GM19193 (cell line): ENCODE data around the gene INHBE.

ENCODE experiments used
- POLR2A ChIP-seq: IDR thresholded peaks from 4 replicates; pipeline ENCODE4 v1.6.1; 2011; ENCODE audit not compliant: insufficient read depth, insufficient read length; ENCODE audit errors: extremely low read depth

The INHBE gene

DNA sequence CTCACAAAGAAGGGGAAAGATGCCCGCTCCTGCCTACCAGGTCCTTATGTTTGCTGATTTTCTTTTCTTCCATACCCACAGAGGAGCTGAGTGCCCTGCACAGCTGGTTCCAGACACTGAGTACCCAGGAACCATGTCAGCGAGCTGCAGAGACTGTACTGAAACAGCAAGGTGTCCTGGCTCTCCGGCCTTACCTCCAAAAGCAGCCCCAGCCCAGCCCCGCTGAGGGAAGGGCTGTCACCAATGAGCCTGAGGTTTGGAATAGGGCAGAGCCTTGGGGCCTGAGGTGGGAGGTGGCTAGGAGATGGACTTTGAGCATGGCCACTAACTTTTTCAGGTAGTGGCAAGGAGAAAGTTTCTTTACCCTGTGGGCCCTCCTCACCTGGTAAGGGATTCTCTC lies 35.0 kb downstream of the INHBE start:
- TF ChIP-seq POLR2A = no peak

DNA sequence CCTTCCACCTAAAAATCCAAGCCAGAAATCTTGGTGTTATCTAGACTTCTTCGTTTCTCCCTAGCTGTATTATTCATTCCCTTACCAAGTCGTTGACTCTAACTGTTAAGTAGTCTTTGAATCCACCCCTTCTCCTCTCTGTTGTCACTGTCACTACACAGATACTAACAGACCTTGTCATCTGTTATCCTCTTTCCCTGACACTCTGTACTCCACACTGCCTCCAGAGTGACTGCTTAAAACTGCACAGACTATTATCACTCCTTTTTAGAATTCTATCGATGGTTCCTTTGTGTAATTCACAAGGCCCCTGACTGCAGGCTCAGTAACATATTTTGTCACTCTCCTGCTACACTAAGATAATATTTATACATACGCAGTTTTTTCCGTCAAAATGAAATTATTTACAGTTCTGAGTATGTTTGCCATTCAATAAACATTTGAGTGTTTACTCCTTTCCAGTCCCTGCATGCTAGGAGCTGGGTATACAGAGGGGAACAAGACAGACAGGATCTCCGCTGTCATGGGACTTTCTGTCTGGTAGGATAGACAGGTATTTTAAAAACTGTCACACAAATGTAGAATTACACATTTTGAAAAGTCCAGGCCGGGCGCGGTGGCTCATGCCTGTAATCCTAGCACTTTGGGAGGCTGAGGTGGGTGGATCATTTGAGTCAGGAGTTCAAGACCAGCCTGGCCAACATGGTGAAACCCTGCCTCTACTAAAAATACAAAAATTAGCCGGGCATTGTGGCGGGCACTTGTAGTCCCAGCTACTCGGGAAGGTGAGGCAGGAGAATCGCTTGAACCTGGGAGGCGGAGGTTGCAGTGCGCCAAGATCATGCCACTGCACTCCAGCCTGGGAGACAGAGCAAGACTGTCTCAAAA lies 36.5 kb downstream of the INHBE start:
- TF ChIP-seq POLR2A = no peak

DNA sequence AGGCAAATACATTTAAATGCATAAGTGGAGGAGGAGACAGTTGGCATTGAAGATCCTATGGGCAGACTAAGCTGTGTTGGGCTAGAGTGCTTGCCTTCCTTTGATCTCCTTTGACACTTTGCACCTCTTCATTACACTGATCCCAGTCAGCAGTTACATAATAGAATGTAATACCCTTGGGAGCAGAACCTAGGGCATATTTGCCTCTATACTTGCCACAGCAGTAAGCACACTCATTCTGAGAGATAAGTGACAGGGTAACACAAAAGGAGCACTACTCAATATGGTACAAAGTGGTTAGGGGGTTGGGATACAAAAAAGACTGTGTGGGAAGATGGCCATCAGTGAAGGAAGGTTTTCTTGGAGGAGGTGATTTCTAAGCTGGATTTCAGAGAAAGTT lies 41.7 kb downstream of the INHBE start:
- TF ChIP-seq POLR2A = no peak

DNA sequence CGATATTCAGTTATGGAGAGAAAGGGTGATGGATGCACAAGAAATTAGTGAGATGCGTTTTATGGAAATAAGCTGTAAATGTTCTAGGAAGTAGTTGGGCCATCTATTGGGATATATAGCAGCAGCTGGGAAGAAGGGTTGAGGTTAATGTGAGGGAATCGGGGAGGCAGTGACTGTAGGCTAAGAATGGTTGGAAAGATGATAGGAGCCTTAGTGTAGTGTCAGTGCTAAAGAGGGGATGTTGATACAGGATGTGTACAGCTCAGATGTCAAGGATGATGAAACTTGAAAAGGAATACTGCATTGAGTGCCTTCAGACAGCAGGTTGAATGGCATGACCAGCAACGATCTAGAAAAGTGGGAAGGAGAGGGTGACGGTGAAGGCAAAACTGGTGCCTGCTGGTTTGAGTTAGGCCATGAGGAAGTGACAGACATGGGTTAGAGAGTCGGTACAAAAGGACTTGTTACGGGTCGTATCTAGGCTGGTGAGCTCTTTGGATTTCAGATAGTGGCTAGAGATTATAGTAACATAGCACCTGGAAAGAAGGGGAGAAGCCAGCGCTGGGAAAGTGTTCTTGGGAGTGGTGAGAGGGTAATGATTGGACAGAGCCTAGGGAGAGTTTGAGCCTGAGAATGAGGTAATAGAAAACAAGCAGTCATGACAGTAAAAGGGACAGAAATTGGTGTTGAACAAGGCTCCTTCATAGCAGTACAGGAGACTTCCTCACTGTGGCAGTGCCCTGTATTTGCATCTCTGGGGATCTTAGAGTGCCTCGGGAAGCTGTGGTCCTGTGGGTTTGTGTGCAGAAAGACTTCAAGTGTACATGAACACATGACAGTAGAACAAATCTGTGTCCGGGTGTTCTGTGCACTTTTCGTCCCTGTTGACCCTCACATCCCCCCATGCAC lies 42.4 kb downstream of the INHBE start:
- TF ChIP-seq POLR2A = peak; percentile 25

DNA sequence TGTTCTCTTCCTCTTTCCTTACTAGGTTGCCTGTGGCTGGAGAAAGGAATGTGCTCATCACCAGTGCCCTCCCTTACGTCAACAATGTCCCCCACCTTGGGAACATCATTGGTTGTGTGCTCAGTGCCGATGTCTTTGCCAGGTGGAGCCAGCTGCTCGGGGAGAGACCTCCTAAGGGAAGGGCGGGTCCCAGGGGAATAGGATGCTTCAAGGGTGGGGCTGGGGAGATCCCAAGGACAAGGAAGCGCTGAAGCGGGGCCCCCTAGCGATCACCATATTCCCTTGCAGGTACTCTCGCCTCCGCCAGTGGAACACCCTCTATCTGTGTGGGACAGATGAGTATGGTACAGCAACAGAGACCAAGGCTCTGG lies 43.0 kb downstream of the INHBE start:
- TF ChIP-seq POLR2A = no peak

DNA sequence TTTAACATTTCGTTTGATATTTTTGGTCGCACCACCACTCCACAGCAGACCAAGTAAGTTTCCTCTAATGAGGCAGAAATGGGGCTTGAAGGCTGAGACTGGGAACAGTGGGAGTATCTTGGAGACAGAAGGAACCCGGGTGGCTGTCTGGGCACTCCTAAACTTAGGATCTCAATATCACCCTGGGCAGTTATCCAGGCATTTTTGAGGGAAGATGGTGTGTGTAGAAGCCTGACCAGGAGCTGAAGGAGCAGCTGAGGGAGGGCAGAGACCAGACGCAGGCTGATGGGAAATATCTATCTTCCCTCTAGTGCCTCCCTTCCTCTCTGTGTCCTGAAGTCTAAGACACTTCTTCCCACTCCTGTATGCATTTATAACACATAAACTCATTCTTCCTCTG lies 43.5 kb downstream of the INHBE start:
- TF ChIP-seq POLR2A = no peak

DNA sequence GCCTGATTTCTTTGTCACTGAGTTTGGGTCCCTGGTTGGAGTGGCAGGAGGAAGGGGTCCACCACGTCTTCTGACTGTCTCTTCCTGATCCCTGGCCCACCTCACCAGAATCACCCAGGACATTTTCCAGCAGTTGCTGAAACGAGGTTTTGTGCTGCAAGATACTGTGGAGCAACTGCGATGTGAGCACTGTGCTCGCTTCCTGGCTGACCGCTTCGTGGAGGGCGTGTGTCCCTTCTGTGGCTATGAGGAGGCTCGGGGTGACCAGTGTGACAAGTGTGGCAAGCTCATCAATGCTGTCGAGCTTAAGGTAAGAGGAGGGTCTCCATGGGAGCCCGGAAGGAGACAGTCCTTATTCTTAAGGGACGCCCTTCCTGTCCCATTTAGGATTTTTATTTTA lies 45.1 kb downstream of the INHBE start:
- no peak for TF ChIP-seq POLR2A
